GM12892 (cell line): ENCODE results near the gene DNPH1.

Experiments used
- DNase-seq: peaks from one replicate; pipeline ENCODE4 v3.0.0; 2011; ENCODE audit not compliant: insufficient read length
- FAIRE-seq: peaks from 2 replicates; lab custom pipeline; 2011; peaks lifted over from hg19 to GRCh38; lab: Jason Lieb, UNC
- POLR2A ChIP-seq: IDR thresholded peaks from 2 replicates; pipeline ENCODE4 v1.6.1; 2011; ENCODE audit warnings: low read depth, low read length, control low read depth
- POLR2AphosphoS5 ChIP-seq: IDR thresholded peaks from 2 replicates; pipeline ENCODE4 v1.6.1; 2011; ENCODE audit warnings: low read depth, low read length, control low read depth
- TAF1 ChIP-seq: IDR thresholded peaks from 2 replicates; pipeline ENCODE4 v1.6.1; 2011; ENCODE audit warnings: low read depth, mild to moderate bottlenecking, control low read depth, low read length, borderline replicate concordance

The DNPH1 gene

DNA sequence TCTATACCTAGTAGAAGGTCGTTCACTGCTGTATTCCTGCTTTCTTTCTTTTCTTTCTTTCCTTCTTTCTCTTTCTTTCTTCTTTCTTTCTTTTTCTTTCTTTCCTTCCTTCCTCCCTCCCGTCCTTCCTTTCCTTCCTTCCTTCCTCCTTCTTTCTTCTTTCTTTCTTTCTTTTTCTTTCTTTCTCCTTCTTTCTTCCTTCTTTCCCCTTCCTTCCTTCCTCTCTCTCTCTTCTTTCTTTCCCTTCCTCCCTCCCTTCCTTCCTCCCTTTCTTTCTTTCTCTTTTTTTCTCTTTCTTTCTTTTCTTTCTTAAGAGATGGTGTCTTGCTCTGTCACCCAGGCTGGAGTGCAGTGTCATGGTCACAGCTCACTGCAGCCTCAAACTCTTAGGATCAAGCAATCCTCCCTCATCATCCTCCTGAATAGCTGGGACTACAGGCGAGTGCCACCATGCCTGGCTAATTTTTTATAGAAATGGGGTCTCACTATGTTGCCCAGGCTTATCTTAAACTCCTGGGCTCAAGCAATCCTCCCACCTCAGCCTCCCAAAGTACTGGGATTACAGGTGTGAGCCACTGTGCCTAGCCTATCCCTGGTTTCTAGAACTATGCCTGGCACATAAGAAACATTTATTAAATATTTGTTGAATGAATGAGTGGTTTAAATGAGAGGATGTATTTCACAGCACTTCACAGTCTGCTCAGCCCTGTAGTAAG lies 2.6 kb upstream of the DNPH1 start:
- FAIRE-seq: no peak
- no peak for TF ChIP-seq POLR2A
- no peak for TF ChIP-seq TAF1
- no peak for TF ChIP-seq POLR2AphosphoS5

DNA sequence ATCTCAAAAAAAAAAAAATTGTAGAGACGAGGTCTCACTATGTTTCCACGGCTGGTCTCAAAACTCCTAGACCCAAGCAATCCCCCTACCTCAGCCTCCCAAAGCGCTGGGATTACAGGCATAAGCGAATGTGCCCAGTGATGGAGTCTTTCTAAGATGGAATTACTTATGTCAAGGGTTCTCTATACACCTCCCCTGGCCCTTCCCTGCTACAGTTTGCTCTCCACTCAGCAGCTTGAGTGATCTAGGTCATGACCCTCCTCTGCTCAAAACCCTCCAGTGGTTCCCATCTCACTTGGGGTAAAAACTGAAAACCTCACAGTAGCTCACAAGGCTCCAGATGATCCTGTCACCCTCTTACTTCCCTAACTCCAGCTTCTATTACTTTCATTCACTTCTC lies 1.8 kb upstream of the DNPH1 start:
- FAIRE-seq (no peak), DNase-seq (no peak)
- TF ChIP-seq POLR2A: no peak

More for the DNA sequence above, 2.6 kb upstream of the DNPH1 start:
- no peak for DNase-seq

DNA sequence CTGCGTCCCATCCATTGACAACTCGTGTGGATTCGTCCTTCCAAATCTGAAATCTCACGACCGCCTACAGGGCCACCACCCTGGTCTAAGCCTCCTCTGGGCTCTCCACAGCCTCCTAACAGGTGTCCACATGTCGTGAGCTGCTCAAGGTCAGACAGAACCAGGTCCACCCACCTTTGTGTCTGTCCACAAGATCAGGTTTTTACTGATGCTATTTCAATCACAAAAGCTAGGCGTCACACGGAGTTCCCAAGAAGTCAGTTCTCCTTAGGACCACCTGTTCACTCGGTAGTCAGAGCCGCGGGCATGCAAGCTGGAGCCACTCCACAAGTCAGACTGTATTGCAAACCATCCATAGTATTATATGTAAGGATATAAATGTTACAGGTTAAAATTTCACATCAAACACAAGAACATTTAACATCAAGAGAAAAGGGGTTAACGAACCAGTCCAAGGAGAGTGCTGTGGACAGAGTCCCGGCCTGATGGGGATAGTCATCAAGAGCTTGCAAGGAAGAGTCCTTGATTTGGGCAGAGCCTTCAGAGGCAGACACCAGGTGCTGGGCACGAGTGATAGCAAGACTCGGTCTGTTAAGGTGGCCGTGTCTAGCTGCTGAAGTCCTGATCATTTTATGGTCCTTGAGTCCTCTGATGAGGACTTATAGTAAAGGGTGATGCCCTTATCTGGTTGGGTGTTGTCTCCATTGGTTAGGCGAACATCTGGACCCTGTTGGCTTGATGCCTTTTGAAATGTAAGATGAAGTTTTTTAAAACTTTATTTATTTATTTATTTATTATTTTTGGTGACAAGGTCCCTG lies 731 bp upstream of the DNPH1 start:
- DNase-seq (no peak), FAIRE-seq (no peak)
- TF ChIP-seq POLR2AphosphoS5 (no peak), POLR2A (no peak), TAF1 (no peak)

DNA sequence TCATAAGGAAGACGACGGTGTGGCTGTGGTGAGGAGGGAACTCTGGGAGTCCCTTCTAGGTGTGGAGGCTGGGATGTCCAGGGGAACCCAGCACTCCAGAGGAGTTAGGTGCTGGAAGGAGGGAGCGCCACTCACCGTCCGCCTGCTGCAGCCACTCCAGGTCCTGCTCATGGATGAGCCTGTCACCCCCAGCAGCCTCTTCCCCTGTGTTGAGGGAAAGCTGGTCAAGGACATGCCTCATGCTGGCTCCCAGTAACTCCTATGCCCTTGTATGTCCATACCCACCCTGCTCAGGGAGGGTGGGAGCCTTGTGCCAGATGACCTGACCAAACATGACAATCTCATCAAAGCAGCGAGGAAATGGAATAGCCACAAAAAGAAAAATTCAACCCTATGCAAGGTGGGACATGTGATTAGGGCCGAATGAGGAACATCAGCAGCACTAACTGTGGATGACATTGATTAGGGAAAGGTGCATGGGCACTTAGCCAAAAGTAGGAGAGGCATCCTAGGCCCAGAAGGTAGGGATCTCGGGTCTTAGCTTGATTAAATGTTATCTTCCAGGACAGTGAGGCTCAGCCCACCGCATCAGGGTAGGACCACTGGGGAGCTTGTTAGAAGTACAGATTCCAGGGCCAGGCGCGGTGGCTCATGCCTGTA lies 3.0 kb downstream of the DNPH1 start:
- no peak for TF ChIP-seq POLR2AphosphoS5
- TF ChIP-seq POLR2A: no peak; the same call in 1 of the 2 replicates
- TF ChIP-seq TAF1: no peak
- DNase-seq (no peak), FAIRE-seq (no peak)

DNA sequence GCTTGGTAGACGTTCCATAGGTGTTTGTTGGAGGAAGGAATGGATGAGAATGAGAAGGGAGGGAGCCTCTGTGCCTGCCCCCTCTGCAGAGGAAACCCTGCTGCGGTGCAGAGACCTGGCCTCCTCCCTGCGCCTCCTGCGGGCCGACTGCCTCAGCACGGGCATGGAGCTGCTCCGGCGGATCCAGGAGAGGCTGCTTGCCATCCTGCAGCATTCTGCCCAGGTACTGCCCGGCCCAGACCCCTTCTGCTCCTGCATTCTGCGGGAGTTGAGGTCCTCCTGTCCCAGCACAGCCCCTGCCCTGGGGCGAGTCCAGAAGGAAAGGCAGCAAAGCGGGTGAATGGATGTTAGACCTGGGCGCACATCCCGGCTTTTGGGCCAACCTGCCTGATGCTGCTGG lies 6.1 kb downstream of the DNPH1 start:
- no peak for DNase-seq
- 0 out of 2 replicates have a peak, but pooled peaks have one; percentile 4 for TF ChIP-seq POLR2A
- TF ChIP-seq POLR2AphosphoS5: no peak; the same call in 1 of the 2 replicates
- no peak for TF ChIP-seq TAF1
- FAIRE-seq: no peak

DNA sequence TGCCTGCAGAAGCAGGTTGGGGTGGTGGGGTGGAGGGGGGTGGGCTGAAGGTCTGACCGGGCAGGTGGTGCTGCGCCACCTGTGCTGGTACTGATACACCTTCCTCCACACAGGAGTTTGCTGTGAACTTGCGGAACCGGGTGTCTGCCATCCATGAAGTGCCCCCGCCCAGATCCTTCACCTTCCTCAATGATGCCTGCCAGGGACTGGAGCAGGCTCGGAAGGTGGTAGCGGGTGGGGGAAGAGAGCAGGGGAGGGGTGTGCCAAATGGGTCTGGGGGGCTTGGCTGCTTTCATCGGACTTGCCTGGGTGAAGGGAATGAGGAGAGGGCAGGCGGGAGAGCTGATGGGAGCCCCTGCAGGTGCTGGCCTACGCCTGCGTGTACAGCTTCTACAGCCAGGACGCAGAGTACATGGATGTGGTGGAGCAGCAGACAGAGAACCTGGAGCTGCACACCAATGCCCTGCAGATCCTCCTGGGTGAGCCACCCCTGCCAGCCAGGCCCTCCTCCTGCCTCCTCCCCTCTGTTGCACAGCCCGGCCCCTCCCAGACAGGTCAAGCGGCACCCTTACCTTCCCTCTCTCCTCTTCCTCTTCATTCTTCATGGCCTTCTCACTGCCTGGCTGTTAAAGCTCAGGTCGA lies 6.7 kb downstream of the DNPH1 start:
- TF ChIP-seq POLR2A (no peak), POLR2AphosphoS5 (no peak; the same call in 1 of the 2 replicates), TAF1 (no peak)
- FAIRE-seq: no peak
- no peak for DNase-seq

DNA sequence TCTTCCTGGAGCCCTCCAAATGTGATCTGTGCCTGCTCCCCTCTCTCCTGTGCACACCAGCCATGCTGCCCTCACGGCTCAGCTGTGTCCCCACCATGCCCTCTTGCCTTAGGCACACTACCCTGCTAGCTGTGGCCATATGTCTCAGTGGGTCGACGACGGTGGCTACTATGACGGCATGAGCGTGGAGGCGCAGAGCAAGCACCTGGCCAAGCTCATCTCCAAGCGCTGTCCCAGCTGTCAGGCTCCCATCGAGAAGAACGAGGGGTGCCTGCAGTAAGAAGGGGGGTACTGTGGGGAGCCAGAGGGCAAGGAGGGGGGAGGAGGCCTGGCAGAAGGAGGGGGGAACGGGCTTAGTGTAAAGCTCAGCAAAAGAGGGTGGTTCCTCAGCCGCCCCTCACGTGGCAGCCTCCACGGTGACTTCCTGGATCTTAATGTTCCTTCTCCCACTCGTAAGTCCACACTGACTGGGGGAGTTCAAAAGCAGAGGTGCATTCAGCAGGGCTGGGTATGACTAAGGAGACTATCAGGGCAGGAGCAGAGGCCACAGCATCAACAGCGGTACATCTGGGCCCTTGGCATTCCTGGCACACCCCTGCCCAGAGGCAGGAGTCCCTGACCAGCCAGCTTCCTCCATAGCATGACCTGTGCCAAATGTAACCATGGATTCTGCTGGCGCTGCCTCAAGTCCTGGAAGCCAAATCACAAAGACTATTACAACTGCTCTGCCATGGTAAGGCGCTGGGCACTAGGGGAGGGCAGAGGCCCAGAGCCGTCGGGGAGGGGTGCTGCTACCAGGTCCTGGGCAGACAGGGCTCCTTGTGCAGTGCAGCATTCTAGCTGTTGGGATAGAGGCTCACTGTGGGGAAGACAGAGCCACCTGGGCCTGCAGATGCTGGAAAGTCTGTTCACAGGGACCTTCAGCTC lies 8.0 kb downstream of the DNPH1 start:
- no peak for FAIRE-seq
- no peak for DNase-seq
- no peak; the same call in 1 of the 2 replicates for TF ChIP-seq POLR2AphosphoS5
- TF ChIP-seq TAF1: no peak
- TF ChIP-seq POLR2A: no peak

DNA sequence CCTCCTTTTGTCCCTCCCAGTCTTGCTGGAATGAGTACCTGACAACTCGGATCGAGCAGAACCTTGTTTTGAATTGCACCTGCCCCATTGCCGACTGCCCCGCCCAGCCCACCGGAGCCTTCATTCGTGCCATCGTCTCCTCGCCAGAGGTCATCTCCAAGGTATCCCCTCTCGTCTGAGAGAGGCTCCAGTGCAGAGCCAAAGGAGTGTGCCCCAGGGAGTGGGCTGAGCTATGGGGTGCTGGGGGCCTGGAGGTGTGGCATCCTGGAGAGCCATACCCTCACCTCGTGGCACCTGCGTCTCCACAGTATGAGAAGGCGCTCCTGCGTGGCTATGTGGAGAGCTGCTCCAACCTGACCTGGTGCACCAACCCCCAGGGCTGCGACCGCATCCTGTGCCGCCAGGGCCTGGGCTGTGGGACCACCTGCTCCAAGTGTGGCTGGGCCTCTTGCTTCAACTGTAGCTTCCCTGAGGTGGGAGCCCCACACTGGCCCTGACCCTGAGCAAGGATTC lies 8.8 kb downstream of the DNPH1 start:
- FAIRE-seq: no peak
- TF ChIP-seq POLR2AphosphoS5 (no peak), TAF1 (no peak), POLR2A (no peak)

DNA sequence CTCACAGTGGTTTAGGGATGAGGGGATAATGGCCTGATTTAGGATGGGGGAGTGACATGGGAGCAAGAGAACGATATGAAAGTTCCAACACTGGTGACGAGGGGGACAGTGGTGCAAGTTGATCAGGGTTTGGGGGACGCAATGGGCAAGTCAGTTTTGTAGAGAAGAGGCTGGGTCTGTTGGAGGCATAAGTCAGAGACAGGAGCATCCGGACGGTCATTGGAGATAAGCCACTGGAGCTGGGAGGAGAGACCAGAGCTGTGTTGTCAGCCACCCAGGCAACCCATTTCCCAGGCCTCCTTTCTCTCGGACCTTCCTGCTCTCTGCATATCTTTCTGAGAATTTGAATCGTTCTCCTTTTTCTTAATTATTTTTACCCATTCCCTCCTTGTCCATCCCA lies 9.5 kb downstream of the DNPH1 start:
- no peak for DNase-seq
- no peak for FAIRE-seq
- TF ChIP-seq POLR2A: no peak
- TF ChIP-seq POLR2AphosphoS5: no peak
- TF ChIP-seq TAF1: no peak

More for the DNA sequence above, 8.8 kb downstream of the DNPH1 start:
- no peak for DNase-seq

DNA sequence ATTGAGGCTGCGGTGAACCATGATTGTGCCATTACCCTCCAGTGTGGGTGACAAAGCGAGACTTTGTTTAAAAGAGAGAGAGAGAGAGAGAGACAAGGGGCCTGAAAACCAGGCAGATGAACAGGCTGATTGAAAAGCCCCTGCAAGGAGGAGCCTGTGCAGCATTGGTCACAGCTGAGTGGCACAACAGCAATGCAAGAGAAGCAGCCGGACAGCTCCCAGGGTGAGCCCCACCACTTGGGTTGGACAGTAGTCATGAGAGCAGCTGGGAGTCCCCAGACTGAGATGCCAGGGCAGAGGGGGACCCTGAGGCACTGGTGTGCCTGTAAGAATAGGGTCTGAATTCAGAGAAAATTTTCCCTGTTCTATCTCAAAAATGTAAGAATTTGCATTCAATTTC lies 10.2 kb downstream of the DNPH1 start:
- FAIRE-seq: no peak
- TF ChIP-seq TAF1 (no peak), POLR2AphosphoS5 (no peak), POLR2A (no peak)
- no peak for DNase-seq
